HG03432 (cell line): ENCODE data around the gene SERBP1.

Source experiments
- ATAC-seq: cut with Tn5 transposase; IDR thresholded peaks from one replicate; pipeline ENCODE4 v1.9.1; 2021; ENCODE audit warnings: mild to moderate bottlenecking, moderate library complexity; ENCODE audit not compliant: unreplicated experiment

Gene SERBP1

DNA sequence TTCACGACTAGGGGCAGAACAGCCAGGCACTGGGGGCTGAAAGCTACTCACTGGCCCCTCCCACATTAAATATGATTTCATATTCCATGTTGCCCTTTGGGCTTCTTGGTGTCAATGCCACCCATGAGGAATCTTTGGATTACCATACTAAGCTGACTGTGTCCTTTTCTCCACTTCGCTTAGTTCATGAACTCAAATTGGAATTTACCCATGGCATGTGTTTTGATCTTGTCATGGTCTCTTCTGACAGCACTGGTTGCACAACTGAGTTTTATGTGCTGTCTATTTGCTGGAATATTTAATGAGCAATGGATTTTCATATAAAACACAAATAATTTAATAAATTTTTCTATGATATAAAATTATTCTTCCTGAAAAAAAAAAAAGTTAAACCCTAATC, 59.2 kb downstream of the SERBP1 start:
- ATAC-seq: no peak

DNA sequence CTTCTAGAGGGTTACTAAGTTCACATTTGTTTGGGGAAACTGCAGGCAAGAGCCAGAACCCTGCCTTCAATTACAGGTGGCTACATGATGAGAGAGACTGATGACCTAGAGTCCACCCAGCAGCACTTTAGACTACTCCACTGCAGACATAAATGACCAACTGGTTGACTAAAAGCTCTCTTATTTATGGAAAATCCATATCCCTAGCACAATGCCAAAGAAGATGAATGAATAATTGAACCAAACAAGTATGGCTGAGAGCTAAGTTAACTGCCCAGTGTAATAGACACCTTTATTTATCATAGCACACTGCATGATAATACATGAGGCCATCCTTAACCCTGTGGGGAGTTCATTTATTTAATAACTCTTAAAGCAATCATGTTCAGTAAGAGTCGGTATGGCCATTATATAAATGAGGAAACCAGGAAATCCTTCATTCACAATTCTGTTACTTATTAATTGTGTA, 62.1 kb downstream of the SERBP1 start:
- no peak for ATAC-seq

DNA sequence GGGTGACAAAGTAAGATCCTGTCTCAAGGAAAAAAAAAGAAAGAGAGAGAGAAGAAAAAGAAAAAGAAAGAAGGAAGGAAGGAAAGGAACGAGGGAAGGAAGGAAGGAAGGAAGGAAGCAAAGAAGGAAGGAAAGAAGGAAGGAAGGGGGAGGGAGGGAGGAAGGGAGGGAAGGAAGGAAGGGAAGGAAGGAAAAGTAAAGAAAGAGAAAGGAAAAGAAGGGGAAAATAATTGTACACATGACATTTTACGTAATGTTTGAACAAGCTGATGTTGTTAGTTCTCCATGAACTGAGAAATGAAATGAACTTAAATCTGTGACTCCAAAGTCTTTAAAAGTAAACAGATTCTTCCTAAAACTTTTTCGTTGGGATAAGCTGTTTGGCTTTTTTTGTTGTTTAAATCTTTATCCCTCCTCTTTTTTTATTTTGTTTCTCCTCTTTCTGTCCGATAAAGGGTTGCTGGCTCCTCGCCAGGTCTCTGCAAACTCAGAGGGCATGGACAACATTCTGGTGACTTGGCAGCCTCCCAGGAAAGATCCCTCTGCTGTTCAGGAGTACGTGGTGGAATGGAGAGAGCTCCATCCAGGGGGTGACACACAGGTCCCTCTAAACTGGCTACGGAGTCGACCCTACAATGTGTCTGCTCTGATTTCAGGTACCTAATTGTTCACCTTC, 62.7 kb downstream of the SERBP1 start:
- no peak for ATAC-seq

DNA sequence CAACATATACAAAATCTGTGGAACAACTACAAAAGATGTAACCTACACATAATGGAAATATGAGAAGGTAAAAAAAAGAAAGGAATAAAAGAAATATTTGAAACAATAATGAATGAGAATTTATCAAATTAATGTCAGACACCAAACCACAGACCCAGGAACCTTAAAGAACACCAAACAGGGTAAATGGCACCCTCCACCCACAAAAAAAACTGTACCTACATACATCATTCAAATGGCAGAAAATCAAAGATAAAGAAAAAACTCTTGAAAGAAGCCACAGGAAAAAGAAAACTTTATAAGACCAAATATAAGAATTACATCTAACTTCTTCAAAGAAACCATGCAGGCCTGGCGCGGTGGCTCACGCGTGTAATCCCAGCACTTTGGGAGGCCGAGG, 68.6 kb downstream of the SERBP1 start:
- no peak for ATAC-seq

- no peak for ATAC-seq
Observed at GRCh38 chr1:67359592-67359991, 70.6 kb downstream of the SERBP1 start.
